ENCODE data around the gene LAX1. TPM values are rescaled to one million over a fixed set of nuclear protein-coding genes. Genes with fewer than 3 reads are reported as not detected.
"Not testable (repeated sequence)": the region's sequence is repeated elsewhere in the genome, so short reads cannot be mapped to it uniquely, and the experiment has no call there.

LAX1 gene
- total and polyA plus RNA-seq, 8 donors: 0.08 to 1.0 (median 0.22) TPM; not detected in 1

DNA sequence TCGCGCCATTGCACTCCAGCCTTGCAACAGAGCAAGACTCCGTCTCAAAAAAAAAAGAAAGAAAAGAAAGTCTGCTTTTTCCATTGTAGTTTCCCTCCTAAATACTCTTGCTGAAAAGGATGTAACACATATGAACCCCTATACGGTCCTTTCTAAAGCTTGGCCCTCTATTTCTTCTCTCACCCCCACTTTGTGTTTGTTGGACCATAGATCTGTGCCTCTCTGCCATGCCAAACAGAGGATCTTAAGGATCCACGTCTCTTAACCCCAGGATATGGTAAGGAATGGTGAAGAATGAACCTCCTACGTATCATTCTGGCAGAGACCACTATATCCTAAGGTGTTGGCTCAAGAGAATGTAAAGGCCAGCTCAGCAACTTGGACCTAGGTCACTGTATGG lies 18.7 kb upstream of the LAX1 start:
- DNase-seq: no peak
- H3K4me1 ChIP-seq: no peaks in the 10 kb centered on the region
- no peaks in the 10 kb centered on the region for H3K36me3 ChIP-seq
- TF ChIP-seq, protein P1, sequence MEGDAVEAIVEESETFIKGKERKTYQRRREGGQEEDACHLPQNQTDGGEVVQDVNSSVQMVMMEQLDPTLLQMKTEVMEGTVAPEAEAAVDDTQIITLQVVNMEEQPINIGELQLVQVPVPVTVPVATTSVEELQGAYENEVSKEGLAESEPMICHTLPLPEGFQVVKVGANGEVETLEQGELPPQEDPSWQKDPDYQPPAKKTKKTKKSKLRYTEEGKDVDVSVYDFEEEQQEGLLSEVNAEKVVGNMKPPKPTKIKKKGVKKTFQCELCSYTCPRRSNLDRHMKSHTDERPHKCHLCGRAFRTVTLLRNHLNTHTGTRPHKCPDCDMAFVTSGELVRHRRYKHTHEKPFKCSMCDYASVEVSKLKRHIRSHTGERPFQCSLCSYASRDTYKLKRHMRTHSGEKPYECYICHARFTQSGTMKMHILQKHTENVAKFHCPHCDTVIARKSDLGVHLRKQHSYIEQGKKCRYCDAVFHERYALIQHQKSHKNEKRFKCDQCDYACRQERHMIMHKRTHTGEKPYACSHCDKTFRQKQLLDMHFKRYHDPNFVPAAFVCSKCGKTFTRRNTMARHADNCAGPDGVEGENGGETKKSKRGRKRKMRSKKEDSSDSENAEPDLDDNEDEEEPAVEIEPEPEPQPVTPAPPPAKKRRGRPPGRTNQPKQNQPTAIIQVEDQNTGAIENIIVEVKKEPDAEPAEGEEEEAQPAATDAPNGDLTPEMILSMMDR (IDR thresholded peaks at IDR 0.05): no peak
- FAIRE-seq: no peak
- ATAC-seq: no peak
- no peak overlapping the region for H3K4me3 ChIP-seq
- 94 to 98% methylated on average over 6 of the region's 6 CpGs for WGBS, 2 donors
- no peaks in the 10 kb centered on the region for H3K9me3 ChIP-seq
- H3K27ac ChIP-seq: no peak overlapping the region
- H3K27me3 ChIP-seq: no peaks in the 10 kb centered on the region
- intact Hi-C loops (cut with DNase I): no loop called here

DNA sequence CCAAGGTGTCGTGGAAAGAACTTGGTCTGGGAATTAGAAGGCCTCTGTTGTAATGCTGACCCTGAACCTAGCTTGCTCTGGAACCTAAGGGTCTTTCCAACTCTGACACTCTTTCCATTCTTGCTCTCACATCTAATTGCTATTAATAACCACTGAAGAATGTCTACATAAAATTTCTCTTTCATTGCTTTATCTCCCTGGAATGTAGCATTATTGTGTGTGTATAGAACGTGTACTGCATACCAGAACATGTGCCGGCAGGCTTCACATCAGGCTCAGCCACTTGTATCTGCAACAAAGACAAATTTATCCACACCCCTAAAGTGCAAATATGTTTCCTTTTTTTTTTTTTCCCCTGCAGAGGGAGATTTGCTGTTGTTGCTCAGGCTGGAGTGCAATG lies 13.9 kb upstream of the LAX1 start:
- FAIRE-seq (no peak), DNase-seq (no peak), ATAC-seq (peak in 3 of 4 donors; percentile 9 to 31 (median 16))
- TF ChIP-seq, protein P1 (IDR thresholded peaks at IDR 0.05): no peak
- no peak overlapping the region for H3K4me3 ChIP-seq
- intact Hi-C loops (cut with DNase I): no loop called here
- H3K27ac ChIP-seq: no peak overlapping the region
- no peaks in the 10 kb centered on the region for H3K27me3 ChIP-seq
- no peaks in the 10 kb centered on the region for H3K4me1 ChIP-seq
- no peaks in the 10 kb centered on the region for H3K36me3 ChIP-seq
- H3K9me3 ChIP-seq: no peaks in the 10 kb centered on the region
- WGBS, 2 donors: 59 to 77% methylated on average over 3 of the region's 3 CpGs

DNA sequence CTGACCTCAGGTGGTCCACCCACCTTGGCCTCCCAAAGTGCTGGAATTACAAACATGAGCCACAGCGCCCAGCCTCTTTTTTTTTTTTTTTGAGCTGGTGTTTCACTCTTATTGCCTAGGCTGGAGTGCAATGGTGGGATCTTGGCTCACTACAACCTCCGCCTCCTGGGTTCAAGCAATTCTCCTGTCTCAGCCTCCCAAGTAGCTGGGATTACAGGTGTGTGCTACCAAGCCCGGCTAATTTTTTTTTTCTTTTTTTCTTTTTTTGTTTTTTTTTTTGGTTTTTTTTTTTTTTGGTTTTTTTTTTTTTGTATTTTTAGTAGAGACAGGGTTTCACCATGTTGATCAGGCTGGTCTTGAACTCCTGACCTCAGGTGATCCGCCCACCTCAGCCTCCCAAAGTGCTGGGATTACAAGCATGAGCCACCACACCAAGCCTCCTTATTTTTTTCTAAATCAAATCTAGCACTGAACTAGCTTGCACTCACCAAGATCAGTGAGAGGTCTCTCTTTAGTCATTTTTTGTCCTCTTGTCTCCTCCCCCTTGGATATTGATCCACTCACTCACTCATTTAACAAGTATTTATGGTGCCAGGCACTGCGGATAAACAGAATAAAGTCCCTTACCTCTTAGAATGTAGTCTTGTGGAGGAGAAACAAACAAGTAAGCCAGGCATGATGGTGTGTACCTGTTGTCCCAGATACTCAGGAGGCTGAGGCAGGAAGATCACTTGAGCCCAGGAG lies 13.2 kb upstream of the LAX1 start:
- peak in 1 of 4 donors; percentile 45 for ATAC-seq
- FAIRE-seq; H3K4me1 ChIP-seq; H3K9me3 ChIP-seq; H3K36me3 ChIP-seq; H3K27me3 ChIP-seq; H3K4me3 ChIP-seq; intact Hi-C loops (cut with DNase I); DNase-seq; H3K27ac ChIP-seq: not testable (repeated sequence)
- WGBS, 2 donors: 83 to 88% methylated on average over 5 of the region's 5 CpGs

DNA sequence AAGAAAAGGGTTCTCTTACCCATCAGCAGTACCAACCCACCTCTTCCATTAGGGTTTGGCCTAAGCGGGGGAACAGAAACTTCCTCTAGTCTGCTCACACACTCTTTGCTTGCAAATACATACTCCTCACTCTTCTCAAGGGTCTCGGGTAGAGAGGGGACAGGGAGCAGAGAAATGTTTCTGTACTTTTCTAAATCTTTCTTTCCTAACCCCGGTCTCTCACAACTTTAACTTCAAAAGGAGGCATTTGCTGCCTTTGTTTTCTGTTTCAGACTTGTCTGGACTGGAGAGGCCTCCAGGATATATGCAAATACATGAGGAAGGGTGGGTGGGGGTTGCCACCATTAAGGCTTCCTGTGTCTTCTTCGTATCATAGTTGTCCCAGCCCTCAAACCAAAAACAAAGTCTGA lies 10.5 kb upstream of the LAX1 start:
- TF ChIP-seq, protein P1 (IDR thresholded peaks at IDR 0.05): no peak
- no peaks in the 10 kb centered on the region for H3K27me3 ChIP-seq
- DNase-seq (no peak), ATAC-seq (no peak), FAIRE-seq (no peak)
- H3K36me3 ChIP-seq: no peaks in the 10 kb centered on the region
- WGBS, 2 donors: 86 to 92% methylated on average over 4 of the region's 4 CpGs
- no peaks in the 10 kb centered on the region for H3K9me3 ChIP-seq
- H3K4me3 ChIP-seq: no peak overlapping the region
- H3K27ac ChIP-seq: no peak overlapping the region
- H3K4me1 ChIP-seq: no peaks in the 10 kb centered on the region
- intact Hi-C loops (cut with DNase I): no loop called here

DNA sequence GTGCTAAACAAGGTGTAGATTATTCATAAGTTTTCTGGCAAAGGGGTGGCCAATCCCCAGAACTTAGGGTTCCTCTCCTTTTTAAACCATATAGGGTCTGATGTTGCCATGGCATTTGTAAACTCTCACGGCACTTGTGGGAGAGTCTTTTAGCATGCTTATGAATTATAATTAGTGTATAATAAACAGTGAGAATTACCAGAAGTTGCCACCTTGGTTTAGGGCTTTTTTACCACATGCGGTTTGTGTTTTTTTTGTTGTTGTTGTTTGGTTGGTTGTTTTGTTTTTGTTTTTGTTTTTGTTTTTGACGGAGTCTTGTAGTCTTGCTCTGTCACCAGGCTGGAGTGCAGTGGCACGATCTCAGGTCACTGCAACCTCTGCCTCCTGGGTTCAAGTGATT lies 8.9 kb upstream of the LAX1 start:
- intact Hi-C loops (cut with DNase I): no loop called here
- Histone ChIP-seq H3K4me3 (no peak overlapping the region), H3K27ac (no peak overlapping the region), H3K27me3 (no peaks in the 10 kb centered on the region), H3K9me3 (no peaks in the 10 kb centered on the region), H3K4me1 (no peaks in the 10 kb centered on the region), H3K36me3 (no peaks in the 10 kb centered on the region)
- WGBS, 2 donors: 76 to 87% methylated on average over 4 of the region's 4 CpGs
- DNase-seq (no peak), FAIRE-seq (no peak), ATAC-seq (no peak)
- TF ChIP-seq, protein P1 (IDR thresholded peaks at IDR 0.05): no peak

DNA sequence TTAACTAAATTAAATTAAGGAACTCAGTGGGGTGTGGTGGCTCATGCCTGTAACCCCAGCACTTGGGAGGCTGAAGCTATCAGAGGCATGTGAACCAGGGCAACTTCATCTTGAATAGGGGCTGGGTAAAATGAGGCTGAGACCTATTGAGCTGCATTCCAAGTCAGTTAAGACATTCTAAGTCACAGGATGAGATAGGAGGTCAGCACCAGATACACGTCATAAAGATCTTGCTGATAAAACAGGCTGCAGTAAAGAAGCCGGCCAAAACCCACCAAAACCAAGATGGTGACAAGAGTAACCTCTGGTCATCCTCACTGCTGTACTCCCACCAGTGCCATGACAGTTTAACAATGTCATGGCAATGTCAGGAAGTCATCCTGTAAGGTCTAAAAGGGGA lies 6.2 kb upstream of the LAX1 start:
- H3K4me3 ChIP-seq; FAIRE-seq; ATAC-seq; H3K9me3 ChIP-seq; DNase-seq; H3K27ac ChIP-seq; intact Hi-C loops (cut with DNase I); H3K36me3 ChIP-seq; H3K27me3 ChIP-seq; H3K4me1 ChIP-seq: not testable (repeated sequence)
- WGBS, 2 donors: 88 to 90% methylated on average over 2 of the region's 2 CpGs

Measured in pancreas (tissue), 10 donors.